Peyer's patch (tissue), 4 donors: Measurements from ENCODE around the gene CDRT15.

Source experiments
- CTCF ChIP-seq, 6 experiments: fragments of 450-650 bp in 4 of 6; fragments of 200-600 bp in 2 of 6; sonication (generic) in 1 of 6; IDR thresholded peaks; one replicate each; pipeline ENCODE4 v1.5.1; 2017 to 2019; ENCODE audit warnings: antibody characterized with exemption in 6 of 6, mild to moderate bottlenecking in 3 of 6, moderate library complexity in 1 of 6
- POLR2A ChIP-seq, 2 donors: fragments of 450-650 bp; IDR thresholded peaks; one replicate each; pipeline ENCODE4 v1.5.1; 2017; ENCODE audit warnings: antibody characterized with exemption in 2 of 2, mild to moderate bottlenecking in 2 of 2, moderate library complexity in 2 of 2

- no peak for TF ChIP-seq CTCF (IDR thresholded peaks at IDR 0.05)
- TF ChIP-seq POLR2A (IDR thresholded peaks at IDR 0.05) = no peak
These were observed 30.6 kb downstream of the CDRT15 start for GRCh38 chr17:14205992-14206461.
